ENCODE data around the gene NSG1. TPM values are rescaled to one million over a fixed set of nuclear protein-coding genes. Genes with fewer than 3 reads are reported as not detected.

Gene NSG1
- total and polyA plus RNA-seq, 2 of the 13 experiments (the other 11 are each of a cell fraction or from before 2014, with no cell fraction given): not detected

DNA sequence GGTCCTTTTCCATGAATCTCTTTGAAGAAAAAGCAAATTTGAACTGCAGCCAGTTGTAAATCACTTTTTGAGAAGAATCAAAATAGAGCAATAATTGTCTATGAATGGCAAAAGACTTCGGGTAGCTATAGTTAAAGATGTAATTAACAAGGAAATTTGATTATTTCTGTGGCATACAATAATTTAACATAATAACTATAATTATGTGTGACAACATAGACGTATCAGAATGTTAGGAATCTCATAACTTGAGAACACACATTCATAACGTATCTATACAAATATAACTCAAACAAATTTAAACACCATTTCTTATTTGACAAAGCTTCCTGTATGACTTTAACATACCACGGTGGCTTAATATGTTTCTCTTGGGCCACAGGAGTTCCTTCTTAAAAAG is 36.0 kb upstream of the NSG1 start (continued):
- TF ChIP-seq GLMP (CRISPR knock-in tag; IDR thresholded peaks at IDR 0.05; ENCODE audit: borderline replicate concordance): no peak
- no peak for TF ChIP-seq NFKBIZ (CRISPR knock-in tag; IDR thresholded peaks at IDR 0.05)

GRCh38 chr4:4355302-4355701 is 31.6 kb upstream of the NSG1 start:
- Histone ChIP-seq H2AFZ (ENCODE audit: low read length) (no peak overlapping the region), H4K20me1 (ENCODE audit: insufficient read depth, low read length) (no peaks in the 10 kb centered on the region; the same call in 1 of the 2 replicates), H3K27ac (ENCODE audit: extremely low read length, insufficient read depth, low read length) (no peak overlapping the region), H3K79me2 (ENCODE audit: insufficient read depth, low read length) (no peaks in the 10 kb centered on the region), H3K36me3 (replicated peaks in 1 of 2; ENCODE audit: control insufficient read depth in 1 of 2, insufficient read depth in 2 of 2, low read length in 2 of 2) (no peaks in the 10 kb centered on the region), H3K9me3 (ENCODE audit: low read length) (no peaks in the 10 kb centered on the region), H3K9ac (ENCODE audit: insufficient read depth, low read depth, low read length) (no peak overlapping the region), H3K4me3 (replicated peaks in 1 of 3; ENCODE audit: insufficient read depth in 1 of 3, low read depth in 2 of 3, low read length in 3 of 3) (no peak overlapping the region), H3K4me1 (ENCODE audit: insufficient read depth, low read length) (no peaks in the 10 kb centered on the region), H3K27me3 (ENCODE audit: control insufficient read depth in 1 of 2, insufficient read depth in 2 of 2, low read length in 2 of 2) (peaks cover 3 to 36% of the 10 kb centered on the region in 2 experiments; a peak in 3 of 5 replicates), H3K4me2 (ENCODE audit: low read depth, low read length) (no peak overlapping the region)
- intact Hi-C loops (cut with micrococcal nuclease; ENCODE audit: unreplicated experiment): no loop called here
- no peak for FAIRE-seq
- no TSS peak for BruUV-seq (replicated peaks)
- in situ Hi-C loops (cut with HindIII; ENCODE audit: extremely low pct_ligation_motif_present, low pct_unique_long_range_greater_than_20kb): no loop called here
- CTCF ChIA-PET (ENCODE audit: low intra/inter-chr PET ratio, low total read pairs): no interaction called here
- POLR2A ChIA-PET: no interaction called here
- DNase-seq (ENCODE audit: low spot score): no peak
- no peak for ATAC-seq
- WGBS (ENCODE audit: low lambda C conversion rate): 0% methylated on average over 1 of the region's 1 CpG
- TF ChIP-seq REL (CRISPR knock-in tag; conservative IDR thresholded peaks at IDR 0.05): no peak
- TF ChIP-seq SP1 (IDR thresholded peaks at IDR 0.05): no peak
- TF ChIP-seq SP1 (CRISPR knock-in tag; IDR thresholded peaks at IDR 0.05): no peak
- TF ChIP-seq SAP130 (CRISPR knock-in tag; IDR thresholded peaks at IDR 0.05; ENCODE audit: low read depth): no peak
- TF ChIP-seq, protein P1, sequence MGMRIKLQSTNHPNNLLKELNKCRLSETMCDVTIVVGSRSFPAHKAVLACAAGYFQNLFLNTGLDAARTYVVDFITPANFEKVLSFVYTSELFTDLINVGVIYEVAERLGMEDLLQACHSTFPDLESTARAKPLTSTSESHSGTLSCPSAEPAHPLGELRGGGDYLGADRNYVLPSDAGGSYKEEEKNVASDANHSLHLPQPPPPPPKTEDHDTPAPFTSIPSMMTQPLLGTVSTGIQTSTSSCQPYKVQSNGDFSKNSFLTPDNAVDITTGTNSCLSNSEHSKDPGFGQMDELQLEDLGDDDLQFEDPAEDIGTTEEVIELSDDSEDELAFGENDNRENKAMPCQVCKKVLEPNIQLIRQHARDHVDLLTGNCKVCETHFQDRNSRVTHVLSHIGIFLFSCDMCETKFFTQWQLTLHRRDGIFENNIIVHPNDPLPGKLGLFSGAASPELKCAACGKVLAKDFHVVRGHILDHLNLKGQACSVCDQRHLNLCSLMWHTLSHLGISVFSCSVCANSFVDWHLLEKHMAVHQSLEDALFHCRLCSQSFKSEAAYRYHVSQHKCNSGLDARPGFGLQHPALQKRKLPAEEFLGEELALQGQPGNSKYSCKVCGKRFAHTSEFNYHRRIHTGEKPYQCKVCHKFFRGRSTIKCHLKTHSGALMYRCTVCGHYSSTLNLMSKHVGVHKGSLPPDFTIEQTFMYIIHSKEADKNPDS (CRISPR knock-in tag; IDR thresholded peaks at IDR 0.05): no peak
- no peak for TF ChIP-seq ZNF260 (CRISPR knock-in tag; IDR thresholded peaks at IDR 0.05; ENCODE audit: borderline replicate concordance, low read depth)
- TF ChIP-seq, protein P2, sequence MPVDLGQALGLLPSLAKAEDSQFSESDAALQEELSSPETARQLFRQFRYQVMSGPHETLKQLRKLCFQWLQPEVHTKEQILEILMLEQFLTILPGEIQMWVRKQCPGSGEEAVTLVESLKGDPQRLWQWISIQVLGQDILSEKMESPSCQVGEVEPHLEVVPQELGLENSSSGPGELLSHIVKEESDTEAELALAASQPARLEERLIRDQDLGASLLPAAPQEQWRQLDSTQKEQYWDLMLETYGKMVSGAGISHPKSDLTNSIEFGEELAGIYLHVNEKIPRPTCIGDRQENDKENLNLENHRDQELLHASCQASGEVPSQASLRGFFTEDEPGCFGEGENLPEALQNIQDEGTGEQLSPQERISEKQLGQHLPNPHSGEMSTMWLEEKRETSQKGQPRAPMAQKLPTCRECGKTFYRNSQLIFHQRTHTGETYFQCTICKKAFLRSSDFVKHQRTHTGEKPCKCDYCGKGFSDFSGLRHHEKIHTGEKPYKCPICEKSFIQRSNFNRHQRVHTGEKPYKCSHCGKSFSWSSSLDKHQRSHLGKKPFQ (CRISPR knock-in tag; IDR thresholded peaks at IDR 0.05; ENCODE audit: insufficient replicate concordance): no peak
- TF ChIP-seq BRCA1 (CRISPR knock-in tag; IDR thresholded peaks at IDR 0.05): no peak
- no peak for TF ChIP-seq FOXO1 (CRISPR knock-in tag; IDR thresholded peaks at IDR 0.05)
- no peak for TF ChIP-seq TERF1 (CRISPR knock-in tag; IDR thresholded peaks at IDR 0.05)
- no peak for TF ChIP-seq ZNF143 (CRISPR knock-in tag; IDR thresholded peaks at IDR 0.05)
- TF ChIP-seq ELF3 (CRISPR knock-in tag; IDR thresholded peaks at IDR 0.05): no peak
- TF ChIP-seq, protein P3, sequence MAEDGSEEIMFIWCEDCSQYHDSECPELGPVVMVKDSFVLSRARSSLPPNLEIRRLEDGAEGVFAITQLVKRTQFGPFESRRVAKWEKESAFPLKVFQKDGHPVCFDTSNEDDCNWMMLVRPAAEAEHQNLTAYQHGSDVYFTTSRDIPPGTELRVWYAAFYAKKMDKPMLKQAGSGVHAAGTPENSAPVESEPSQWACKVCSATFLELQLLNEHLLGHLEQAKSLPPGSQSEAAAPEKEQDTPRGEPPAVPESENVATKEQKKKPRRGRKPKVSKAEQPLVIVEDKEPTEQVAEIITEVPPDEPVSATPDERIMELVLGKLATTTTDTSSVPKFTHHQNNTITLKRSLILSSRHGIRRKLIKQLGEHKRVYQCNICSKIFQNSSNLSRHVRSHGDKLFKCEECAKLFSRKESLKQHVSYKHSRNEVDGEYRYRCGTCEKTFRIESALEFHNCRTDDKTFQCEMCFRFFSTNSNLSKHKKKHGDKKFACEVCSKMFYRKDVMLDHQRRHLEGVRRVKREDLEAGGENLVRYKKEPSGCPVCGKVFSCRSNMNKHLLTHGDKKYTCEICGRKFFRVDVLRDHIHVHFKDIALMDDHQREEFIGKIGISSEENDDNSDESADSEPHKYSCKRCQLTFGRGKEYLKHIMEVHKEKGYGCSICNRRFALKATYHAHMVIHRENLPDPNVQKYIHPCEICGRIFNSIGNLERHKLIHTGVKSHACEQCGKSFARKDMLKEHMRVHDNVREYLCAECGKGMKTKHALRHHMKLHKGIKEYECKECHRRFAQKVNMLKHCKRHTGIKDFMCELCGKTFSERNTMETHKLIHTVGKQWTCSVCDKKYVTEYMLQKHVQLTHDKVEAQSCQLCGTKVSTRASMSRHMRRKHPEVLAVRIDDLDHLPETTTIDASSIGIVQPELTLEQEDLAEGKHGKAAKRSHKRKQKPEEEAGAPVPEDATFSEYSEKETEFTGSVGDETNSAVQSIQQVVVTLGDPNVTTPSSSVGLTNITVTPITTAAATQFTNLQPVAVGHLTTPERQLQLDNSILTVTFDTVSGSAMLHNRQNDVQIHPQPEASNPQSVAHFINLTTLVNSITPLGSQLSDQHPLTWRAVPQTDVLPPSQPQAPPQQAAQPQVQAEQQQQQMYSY (CRISPR knock-in tag; IDR thresholded peaks at IDR 0.05): no peak

Measured in HepG2 (cell line).